SJCRH30 (cell line): Measurements from ENCODE around the gene SDSL. TPM values are rescaled to one million over a fixed set of nuclear protein-coding genes. Genes with fewer than 3 reads are reported as not detected.

Source experiments
- DNase-seq, 2 experiments: peaks; one replicate each; pipeline ENCODE4 v3.0.0-alpha.2; 2015 to 2020
- H3K27ac ChIP-seq: fragments of 250-450 bp; sonication (Bioruptor Pico); 2 replicates; pipeline ENCODE4 v1.5.1; 2020; ENCODE audit warnings: mild to moderate bottlenecking, moderate library complexity
- H3K27me3 ChIP-seq: fragments of 250-450 bp; sonication (Bioruptor Pico); 2 replicates; pipeline ENCODE4 v1.5.1; 2020; ENCODE audit warnings: mild to moderate bottlenecking, moderate library complexity
- H3K36me3 ChIP-seq: fragments of 250-450 bp; sonication (Bioruptor Pico); 2 replicates; pipeline ENCODE4 v1.5.1; 2020; ENCODE audit warnings: mild to moderate bottlenecking, moderate library complexity
- H3K4me1 ChIP-seq: fragments of 250-450 bp; sonication (Bioruptor Pico); 2 replicates; pipeline ENCODE4 v1.5.1; 2020; ENCODE audit warnings: mild to moderate bottlenecking, moderate library complexity
- H3K4me3 ChIP-seq: fragments of 250-450 bp; sonication (Bioruptor Pico); 2 replicates; pipeline ENCODE4 v1.5.1; 2020; ENCODE audit warnings: mild to moderate bottlenecking, moderate library complexity
- H3K9me3 ChIP-seq: fragments of 250-450 bp; sonication (Bioruptor Pico); replicated peaks from 2 replicates; pipeline ENCODE4 v1.5.1; 2020; ENCODE audit warnings: mild to moderate bottlenecking, moderate library complexity
- total RNA-seq: library from RNA; depleted of rRNA; stranded (reverse); fragments of >200 nt; shearing (Covaris generic); gene quantifications from 2 replicates; pipeline ENCODE4 v1.2.3, GENCODE V29; 2014

The SDSL gene
- total RNA-seq, 1 experiment from 2014 or later = 1.9 TPM

- H3K4me1 ChIP-seq = no peaks in the 10 kb centered on the region
- H3K27me3 ChIP-seq = peaks cover 13% of the 10 kb centered on the region; the same call in 1 of the 2 replicates
- H3K4me3 ChIP-seq = no peak overlapping the region
- H3K36me3 ChIP-seq = no peaks in the 10 kb centered on the region
- no peak for DNase-seq
- no peaks in the 10 kb centered on the region for H3K9me3 ChIP-seq
- no peak overlapping the region for H3K27ac ChIP-seq
Measured at GRCh38 chr12:113470871-113471618, 48.9 kb downstream of the SDSL start.

GRCh38 chr12:113471619-113472171, 49.5 kb downstream of the SDSL start, which contains the start of gene LHX5:
Gene LHX5, minus strand, starts transcription at chr12:113471871. Its CDS starts 373 bp downstream, at chr12:113471498.
- Histone ChIP-seq H3K36me3 (no peaks in the 10 kb centered on the region), H3K9me3 (no peaks in the 10 kb centered on the region), H3K4me3 (no peak within 1 kb of the TSS), H3K4me1 (no peaks in the 10 kb centered on the region), H3K27ac (no peak within 1 kb of the TSS), H3K27me3 (peaks cover 13% of the 10 kb centered on the region; the same call in 1 of the 2 replicates)
- DNase-seq = no peak

- Histone ChIP-seq H3K36me3 (no peaks in the 10 kb centered on the region), H3K9me3 (no peaks in the 10 kb centered on the region), H3K27me3 (peaks cover 13% of the 10 kb centered on the region; the same call in 1 of the 2 replicates), H3K4me1 (no peaks in the 10 kb centered on the region), H3K4me3 (no peak overlapping the region), H3K27ac (no peak overlapping the region)
- DNase-seq = no peak
Measured at GRCh38 chr12:113472191-113473121, 50.3 kb downstream of the SDSL start.

GRCh38 chr12:113473400-113473799, 51.2 kb downstream of the SDSL start:
- no peaks in the 10 kb centered on the region for H3K9me3 ChIP-seq
- H3K4me3 ChIP-seq = no peak overlapping the region
- no peaks in the 10 kb centered on the region for H3K36me3 ChIP-seq
- no peak for DNase-seq
- H3K4me1 ChIP-seq = no peaks in the 10 kb centered on the region
- no peak overlapping the region for H3K27ac ChIP-seq
- peaks cover 13% of the 10 kb centered on the region; the same call in 1 of the 2 replicates for H3K27me3 ChIP-seq

GRCh38 chr12:113473942-113474341, 51.8 kb downstream of the SDSL start:
- peaks cover 13% of the 10 kb centered on the region; the same call in 1 of the 2 replicates for H3K27me3 ChIP-seq
- no peaks in the 10 kb centered on the region for H3K9me3 ChIP-seq

GRCh38 chr12:113474635-113475436, 52.7 kb downstream of the SDSL start:
- no peaks in the 10 kb centered on the region for H3K4me1 ChIP-seq
- H3K4me3 ChIP-seq = no peak overlapping the region
- no peak overlapping the region for H3K27ac ChIP-seq
- no peak for DNase-seq
- H3K36me3 ChIP-seq = no peaks in the 10 kb centered on the region
- no peaks in the 10 kb centered on the region for H3K9me3 ChIP-seq
- peaks cover 13% of the 10 kb centered on the region; the same call in 1 of the 2 replicates for H3K27me3 ChIP-seq

More at GRCh38 chr12:113473942-113474341, 51.8 kb downstream of the SDSL start:
- Histone ChIP-seq H3K36me3 (no peaks in the 10 kb centered on the region), H3K4me3 (no peak overlapping the region), H3K4me1 (no peaks in the 10 kb centered on the region), H3K27ac (no peak overlapping the region)
- no peak for DNase-seq

- DNase-seq = no peak
- H3K27ac ChIP-seq = no peak overlapping the region
- no peaks in the 10 kb centered on the region for H3K9me3 ChIP-seq
- H3K4me1 ChIP-seq = no peaks in the 10 kb centered on the region
- peaks cover 10% of the 10 kb centered on the region; the same call in 1 of the 2 replicates for H3K27me3 ChIP-seq
- H3K4me3 ChIP-seq = no peak overlapping the region
- H3K36me3 ChIP-seq = no peaks in the 10 kb centered on the region
Measured at GRCh38 chr12:113475451-113476175, 53.4 kb downstream of the SDSL start.

GRCh38 chr12:113476176-113476986, 54.2 kb downstream of the SDSL start:
- H3K36me3 ChIP-seq = no peaks in the 10 kb centered on the region
- DNase-seq = no peak
- H3K4me1 ChIP-seq = no peaks in the 10 kb centered on the region
- no peak overlapping the region for H3K4me3 ChIP-seq
- H3K27ac ChIP-seq = no peak overlapping the region
- peaks cover 10% of the 10 kb centered on the region; the same call in 1 of the 2 replicates for H3K27me3 ChIP-seq
- no peaks in the 10 kb centered on the region for H3K9me3 ChIP-seq

- Histone ChIP-seq H3K4me1 (no peaks in the 10 kb centered on the region), H3K4me3 (no peak overlapping the region), H3K27me3 (peaks cover 10% of the 10 kb centered on the region; the same call in 1 of the 2 replicates), H3K9me3 (no peaks in the 10 kb centered on the region), H3K36me3 (no peaks in the 10 kb centered on the region), H3K27ac (no peak overlapping the region)
- DNase-seq = no peak
Measured at GRCh38 chr12:113477171-113477841, 55.1 kb downstream of the SDSL start.

- Histone ChIP-seq H3K27ac (no peak overlapping the region), H3K27me3 (peaks cover 10% of the 10 kb centered on the region; the same call in 1 of the 2 replicates), H3K9me3 (no peaks in the 10 kb centered on the region), H3K4me1 (no peaks in the 10 kb centered on the region), H3K4me3 (no peak overlapping the region), H3K36me3 (no peaks in the 10 kb centered on the region)
- no peak for DNase-seq
Measured at GRCh38 chr12:113477842-113478215, 55.6 kb downstream of the SDSL start.

- no peaks in the 10 kb centered on the region for H3K4me1 ChIP-seq
- DNase-seq = no peak
- no peaks in the 10 kb centered on the region for H3K36me3 ChIP-seq
- H3K9me3 ChIP-seq = no peaks in the 10 kb centered on the region
- H3K27ac ChIP-seq = no peak overlapping the region
- H3K27me3 ChIP-seq = peaks cover 5% of the 10 kb centered on the region; the same call in 1 of the 2 replicates
- H3K4me3 ChIP-seq = no peak overlapping the region
Measured at GRCh38 chr12:113478351-113479011, 56.3 kb downstream of the SDSL start.

GRCh38 chr12:113479216-113479589, 57.0 kb downstream of the SDSL start:
- Histone ChIP-seq H3K27me3 (no peaks in the 10 kb centered on the region; the same call in 1 of the 2 replicates), H3K4me1 (no peaks in the 10 kb centered on the region), H3K4me3 (no peak overlapping the region), H3K36me3 (no peaks in the 10 kb centered on the region), H3K9me3 (no peaks in the 10 kb centered on the region), H3K27ac (no peak overlapping the region)
- DNase-seq = no peak
